ENCODE results near the gene TMC3.

The TMC3 gene

DNA sequence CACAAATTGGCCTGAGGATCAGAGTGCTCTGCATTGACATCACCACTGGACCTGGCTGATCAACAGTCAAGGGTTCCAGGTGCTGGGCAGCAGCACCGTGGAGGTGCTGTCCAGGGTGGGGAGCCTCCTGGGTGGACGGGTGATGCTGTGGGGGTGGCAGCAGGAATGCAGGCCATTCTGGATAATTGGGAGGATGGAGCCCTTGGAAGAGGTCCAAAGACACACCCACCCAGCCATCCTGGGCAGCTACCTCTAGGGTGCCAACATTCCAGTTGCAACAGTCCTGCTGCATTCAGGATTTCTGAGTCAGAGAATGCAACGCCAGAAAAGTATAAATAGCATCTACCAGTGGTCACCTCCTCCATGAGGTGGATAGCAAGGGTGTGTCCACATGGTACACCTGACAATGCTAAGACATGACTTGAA lies 76.9 kb downstream of the TMC3 start:
- no peak for DNase-seq

DNA sequence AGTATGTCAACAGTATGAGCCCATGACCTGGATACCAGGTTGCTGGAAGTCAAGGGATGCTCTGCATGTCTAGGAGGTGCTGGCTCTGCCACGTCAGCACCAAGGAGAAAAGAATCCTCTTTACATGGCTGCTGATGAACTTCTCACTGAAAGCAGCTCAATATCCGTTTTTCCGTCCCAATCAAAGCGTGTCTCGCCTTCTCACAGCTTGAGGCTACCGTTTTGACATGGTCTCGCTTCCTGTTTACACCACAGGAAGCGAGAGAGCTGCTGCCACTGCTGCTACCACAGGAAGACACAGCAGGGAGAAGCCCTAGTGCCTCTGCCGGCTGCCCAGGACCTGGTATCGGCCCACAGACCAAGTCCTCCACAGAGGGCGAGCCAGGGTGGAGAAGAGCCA lies 77.3 kb downstream of the TMC3 start:
- DNase-seq = peak; percentile 81

DNA sequence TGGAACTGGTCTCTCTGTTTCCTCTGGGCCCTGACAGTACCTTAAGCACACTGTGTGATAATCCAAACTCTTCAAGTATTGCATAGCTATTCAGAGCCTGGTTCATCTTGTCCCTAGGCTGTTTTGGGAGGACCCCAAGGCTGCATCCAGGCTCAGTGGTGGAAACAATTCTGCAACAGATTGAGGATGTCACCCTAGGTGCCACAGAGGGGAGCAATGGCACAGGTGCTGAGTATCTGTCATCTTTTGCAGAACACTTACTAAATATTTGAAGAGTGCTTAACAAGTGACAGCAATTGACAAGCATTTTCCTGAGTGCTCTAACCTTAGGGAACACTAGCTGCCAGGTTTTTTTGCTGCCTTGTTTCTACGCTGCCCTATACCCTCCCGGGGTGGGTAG lies 77.8 kb downstream of the TMC3 start:
- DNase-seq = no peak

DNA sequence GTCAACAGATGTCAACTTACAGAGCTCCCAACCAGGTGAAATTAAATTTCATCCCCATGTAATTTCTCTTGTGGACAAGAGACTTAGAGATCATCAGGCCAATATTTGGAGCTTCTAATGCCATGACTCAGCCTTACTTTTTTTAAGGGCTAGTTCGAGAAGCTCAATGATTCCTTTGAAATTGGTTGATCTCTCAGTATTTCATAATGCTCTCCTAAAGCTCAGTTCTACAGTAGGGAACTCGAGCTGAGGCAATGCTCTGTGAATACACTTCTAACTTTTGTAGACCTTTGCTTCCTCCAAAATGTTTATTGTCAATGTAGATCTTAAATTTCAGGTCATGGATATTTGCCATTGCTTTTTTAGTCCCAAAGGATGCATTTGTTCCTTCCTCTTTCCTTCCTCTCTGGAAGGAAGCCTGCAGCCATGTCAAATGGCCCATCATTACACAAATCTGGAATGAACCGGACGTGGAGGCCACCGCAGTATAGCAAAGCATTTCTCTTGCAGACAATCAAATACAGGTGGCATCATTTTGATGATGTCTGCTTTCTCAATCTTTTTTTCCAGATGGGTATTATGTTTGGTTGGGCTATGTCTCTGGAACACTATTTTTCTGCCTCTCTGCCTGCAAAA lies 78.4 kb downstream of the TMC3 start:
- no peak for DNase-seq

DNA sequence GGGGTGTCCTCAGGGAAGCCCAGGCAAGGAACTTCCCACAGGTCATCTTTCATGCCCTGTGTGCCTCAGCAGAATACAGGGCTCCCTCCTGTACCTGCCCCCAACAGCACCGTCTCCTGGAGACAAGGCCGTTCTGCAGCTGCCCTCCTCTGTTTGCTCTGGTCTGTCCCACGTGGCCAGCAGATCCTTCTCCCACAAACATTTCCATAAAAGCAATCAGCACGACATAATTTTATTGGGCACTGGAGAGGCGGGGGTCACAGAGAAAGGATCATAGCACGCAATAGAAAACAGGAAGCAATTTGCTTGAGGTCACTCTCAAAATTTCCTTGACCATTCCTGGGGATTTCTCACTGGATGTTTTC lies 79.5 kb downstream of the TMC3 start:
- no peak for DNase-seq

DNA sequence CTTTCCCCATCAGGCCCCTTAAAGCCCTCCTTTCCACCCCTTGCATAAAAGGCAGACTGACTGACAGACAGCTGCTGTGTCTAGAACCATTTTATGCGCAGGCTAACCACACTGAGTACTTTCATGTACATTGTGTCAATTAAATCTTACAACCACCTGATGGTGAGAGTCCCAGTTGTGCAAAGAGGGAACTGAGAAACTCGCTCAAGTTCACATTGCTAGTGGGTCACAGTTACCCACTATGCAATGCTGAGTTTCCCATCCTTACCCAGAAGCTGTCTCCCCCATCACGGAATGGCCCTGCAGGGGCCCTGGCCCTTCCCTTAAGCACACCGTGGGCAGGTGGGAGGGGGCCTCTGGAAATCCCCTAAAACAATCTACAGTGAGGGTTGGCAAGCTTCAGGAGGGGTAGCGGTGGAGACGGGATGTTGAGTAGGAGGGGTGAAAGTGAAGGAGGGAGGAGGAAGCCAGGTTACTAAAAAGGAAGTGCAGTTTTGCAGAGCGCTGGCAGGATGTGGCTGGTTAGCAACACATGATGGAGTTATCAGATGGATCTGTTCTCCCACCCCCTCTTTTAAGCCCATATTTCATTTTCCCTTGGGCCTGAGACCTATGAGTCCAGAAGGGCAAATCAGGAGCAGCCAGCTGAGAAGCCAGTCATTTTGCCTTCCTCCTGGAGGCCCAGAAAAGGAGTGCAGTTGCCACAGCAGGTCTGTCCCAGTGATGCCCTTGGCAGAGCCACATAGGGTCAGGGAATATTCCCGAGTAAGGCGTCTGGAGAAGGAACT lies 80.1 kb downstream of the TMC3 start:
- DNase-seq = peak; percentile 85

- peak; percentile 67 for DNase-seq
These were observed 81.5 kb downstream of the TMC3 start for GRCh38 chr15:81292523-81293001.

DNA sequence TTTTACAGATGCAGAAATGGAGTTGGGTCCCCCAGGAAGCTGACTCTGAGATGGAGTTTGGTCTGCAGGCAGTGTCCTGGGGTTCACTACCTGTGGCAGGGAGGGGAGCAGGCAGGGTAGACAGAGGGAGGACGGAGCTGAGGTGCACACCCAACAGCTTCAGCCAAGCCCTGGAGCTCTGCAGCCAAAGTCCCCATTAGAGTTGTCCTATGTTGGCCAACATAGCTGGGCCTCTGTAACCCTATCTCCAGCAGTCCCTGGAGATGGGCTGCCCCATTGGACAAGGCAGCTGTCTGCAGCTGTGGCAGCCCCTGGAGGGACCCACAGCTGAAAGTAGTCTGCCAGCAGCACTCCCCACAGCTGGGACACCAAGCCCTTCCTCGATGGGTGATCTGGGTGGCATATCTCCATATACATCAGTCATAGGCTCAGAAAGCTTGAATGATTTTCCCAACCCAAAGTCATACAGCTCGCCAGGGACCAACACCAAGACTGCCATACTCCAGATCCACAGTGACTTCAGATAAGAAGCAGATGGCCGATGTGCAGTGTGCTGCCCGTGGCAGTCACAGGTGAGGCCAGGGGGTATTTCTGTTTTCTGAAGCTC lies 82.0 kb downstream of the TMC3 start:
- DNase-seq = no peak

DNA sequence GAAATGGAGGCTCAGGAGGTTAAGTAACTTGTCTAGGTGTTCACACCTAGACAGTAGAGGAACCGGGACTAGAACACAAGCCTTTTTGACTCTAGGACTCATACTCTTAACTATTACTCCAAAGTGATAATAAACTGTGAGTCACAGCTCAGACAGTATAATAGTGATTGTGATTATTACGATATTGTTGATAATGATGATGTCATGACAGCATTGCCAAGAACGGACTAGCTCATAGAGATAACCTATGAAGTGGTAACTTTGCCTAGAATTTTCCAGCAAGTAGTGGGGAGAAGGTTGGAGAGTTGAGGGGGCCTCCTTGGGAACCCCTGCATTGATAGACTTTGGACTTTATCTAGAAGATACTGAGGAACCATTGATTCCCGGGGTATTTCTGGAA lies 84.1 kb downstream of the TMC3 start:
- no peak for DNase-seq

- no peak for DNase-seq
These were observed 85.4 kb downstream of the TMC3 start for GRCh38 chr15:81288616-81289015.

DNA sequence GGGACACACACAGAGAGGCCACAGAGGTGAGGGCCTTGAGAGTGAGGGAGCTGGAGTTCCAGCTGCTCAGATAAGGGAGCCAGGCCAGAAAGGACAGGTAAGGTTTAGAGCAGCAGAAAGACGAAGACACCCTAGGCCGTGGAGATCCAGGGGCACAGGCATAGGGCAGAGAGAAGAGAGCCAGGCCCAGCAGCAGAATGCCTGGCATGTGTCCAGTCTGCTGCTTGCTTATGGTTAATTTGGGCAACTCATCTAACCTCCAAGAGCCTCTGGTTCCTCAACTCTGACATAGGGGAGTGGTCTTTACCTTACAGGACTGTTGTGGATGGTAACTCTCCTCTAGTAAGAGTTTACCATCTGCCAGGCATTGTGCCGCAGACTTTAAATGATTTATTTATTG lies 86.0 kb downstream of the TMC3 start:
- no peak for DNase-seq

- peak; percentile 54 for DNase-seq
These were observed 87.3 kb downstream of the TMC3 start for GRCh38 chr15:81286621-81287121.

DNA sequence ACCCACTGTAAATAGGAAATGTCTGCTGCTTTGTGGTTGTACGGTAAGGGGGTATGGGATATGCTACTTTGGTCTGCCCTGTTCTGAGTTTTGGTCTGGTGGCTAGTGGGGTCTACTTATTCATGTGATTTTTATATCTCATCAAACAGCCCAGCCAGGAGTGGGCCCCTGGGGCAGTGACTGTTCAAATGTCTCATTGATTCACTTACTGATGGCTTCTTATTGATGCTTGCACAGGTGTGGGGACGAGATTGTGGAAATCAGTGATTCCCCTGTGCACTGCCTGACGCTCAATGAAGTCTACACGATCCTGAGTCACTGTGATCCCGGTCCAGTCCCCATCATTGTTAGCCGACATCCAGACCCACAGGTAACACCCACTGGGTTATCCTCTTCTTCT lies 88.6 kb downstream of the TMC3 start:
- no peak for DNase-seq

DNA sequence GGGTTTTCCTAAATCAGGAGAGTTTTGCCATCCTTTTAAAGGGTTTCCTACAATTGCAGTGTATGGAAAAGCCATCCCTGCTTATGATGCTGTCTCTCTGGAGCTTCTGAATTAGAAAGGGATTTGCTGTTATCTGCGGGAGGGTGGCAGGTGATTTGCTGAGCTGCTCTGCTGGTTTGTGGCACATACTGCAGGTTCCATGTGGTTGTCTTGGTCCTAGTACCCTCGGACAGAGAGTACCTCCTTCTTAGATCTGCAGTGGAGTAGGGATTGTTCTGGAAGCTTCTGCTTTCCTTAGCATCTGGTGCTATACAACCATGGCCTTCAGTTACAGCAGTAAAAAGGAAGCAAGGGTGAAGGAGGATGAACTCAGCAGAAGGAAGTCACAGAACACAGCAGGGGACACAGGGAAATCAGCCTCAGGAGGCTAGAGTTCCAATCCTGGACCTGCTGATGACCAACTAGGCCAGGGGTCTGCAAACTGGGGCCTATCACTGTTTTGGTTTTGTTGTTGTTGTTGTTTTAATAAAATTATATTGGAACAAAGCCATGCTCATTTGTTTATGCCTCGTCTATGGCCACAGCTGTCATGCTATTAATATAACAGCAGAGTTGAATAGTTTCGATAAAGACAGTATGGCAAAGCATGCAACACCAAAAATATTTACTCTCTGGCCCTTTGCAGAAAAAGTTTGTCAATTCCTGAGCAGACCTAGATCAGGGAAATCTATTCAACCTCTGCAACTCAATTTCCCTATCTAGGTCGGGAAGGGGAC lies 89.6 kb downstream of the TMC3 start:
- no peak for DNase-seq

GRCh38 chr15:81282911-81283310 lies 91.1 kb downstream of the TMC3 start:
- no peak for DNase-seq

GRCh38 chr15:81282606-81282895 lies 91.5 kb downstream of the TMC3 start:
- DNase-seq = no peak

- no peak for DNase-seq
These were observed 92.0 kb downstream of the TMC3 start for GRCh38 chr15:81281766-81282605.

DNA sequence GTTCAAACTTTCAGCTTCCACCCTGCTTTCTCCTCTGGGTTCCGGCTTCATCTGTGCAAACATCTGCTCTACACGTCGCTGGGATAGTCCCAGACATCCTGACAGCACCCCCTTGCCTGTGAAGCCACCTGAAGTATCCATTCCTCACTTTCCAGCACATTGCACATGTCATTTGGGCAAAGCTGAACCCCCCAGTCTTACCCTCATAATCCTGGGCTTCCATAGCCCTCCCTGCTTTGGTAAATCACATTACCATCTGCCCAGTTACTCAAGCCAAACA lies 92.6 kb downstream of the TMC3 start:
- DNase-seq = no peak

Measured in CD4-positive, alpha-beta T cell treated with Interleukin-12 subunit alpha and Interleukin-12 subunit beta, for 1 hour (primary cell).